Glutamatergic neuron (in vitro differentiated cells): ENCODE measurements around the gene PDE6C. TPM values are rescaled to one million over a fixed set of nuclear protein-coding genes. Genes with fewer than 3 reads are reported as not detected.

Experiments used
- DNase-seq: peaks from one replicate; pipeline ENCODE4 v3.0.0; 2022
- H3K27ac Mint-ChIP-seq: one replicate; pipeline ENCODE4 v1.8.0; 2020; ENCODE audit warnings: mild to moderate bottlenecking, mixed read lengths, inconsistent platforms; ENCODE audit not compliant: unreplicated experiment
- H3K27me3 Mint-ChIP-seq: one replicate; pipeline ENCODE4 v1.8.0; 2020; ENCODE audit warnings: mild to moderate bottlenecking, moderate library complexity, mixed read lengths, inconsistent platforms; ENCODE audit not compliant: unreplicated experiment
- H3K36me3 Mint-ChIP-seq: one replicate; pipeline ENCODE4 v1.8.0; 2020; ENCODE audit warnings: mild to moderate bottlenecking, mixed read lengths, inconsistent platforms; ENCODE audit not compliant: unreplicated experiment
- H3K4me1 Mint-ChIP-seq: one replicate; pipeline ENCODE4 v1.8.0; 2020; ENCODE audit warnings: mild to moderate bottlenecking, low read depth, mixed read lengths, inconsistent platforms; ENCODE audit not compliant: unreplicated experiment
- H3K4me3 Mint-ChIP-seq: one replicate; pipeline ENCODE4 v1.8.0; 2020; ENCODE audit warnings: mild to moderate bottlenecking, mixed read lengths, inconsistent platforms; ENCODE audit not compliant: unreplicated experiment
- H3K9me3 Mint-ChIP-seq: one replicate; pipeline ENCODE4 v1.8.0; 2020; ENCODE audit warnings: mild to moderate bottlenecking, moderate library complexity, mixed read lengths, inconsistent platforms; ENCODE audit not compliant: unreplicated experiment
- total RNA-seq: library from RNA; stranded (reverse); fragmentation: NEBNext Ultra II Directional; extraction: Animal tissue kit (Norgen Biotek cat#: 25700); gene quantifications from one replicate; pipeline ENCODE4 v1.2.1, GENCODE V29; 2021; ENCODE audit not compliant: unreplicated experiment
- TF ChIP-seq, protein P1 (sequence below): fragments of 200-600 bp; sonication (generic); IDR thresholded peaks from one replicate; pipeline ENCODE4 v1.5.0; 2021; ENCODE audit not compliant: partially characterized antibody, unreplicated experiment

The PDE6C gene
- total RNA-seq, 1 donor from 2014 or later = not detected

- H3K36me3 Mint-ChIP-seq = no peaks in the 10 kb centered on the region
- H3K4me3 Mint-ChIP-seq = no peak overlapping the region
- peaks cover 16% of the 10 kb centered on the region for H3K27me3 Mint-ChIP-seq
- peaks cover 9% of the 10 kb centered on the region for H3K4me1 Mint-ChIP-seq
- DNase-seq = no peak
- peaks cover 9% of the 10 kb centered on the region for H3K9me3 Mint-ChIP-seq
- H3K27ac Mint-ChIP-seq = no peak overlapping the region
- TF ChIP-seq, protein P1, sequence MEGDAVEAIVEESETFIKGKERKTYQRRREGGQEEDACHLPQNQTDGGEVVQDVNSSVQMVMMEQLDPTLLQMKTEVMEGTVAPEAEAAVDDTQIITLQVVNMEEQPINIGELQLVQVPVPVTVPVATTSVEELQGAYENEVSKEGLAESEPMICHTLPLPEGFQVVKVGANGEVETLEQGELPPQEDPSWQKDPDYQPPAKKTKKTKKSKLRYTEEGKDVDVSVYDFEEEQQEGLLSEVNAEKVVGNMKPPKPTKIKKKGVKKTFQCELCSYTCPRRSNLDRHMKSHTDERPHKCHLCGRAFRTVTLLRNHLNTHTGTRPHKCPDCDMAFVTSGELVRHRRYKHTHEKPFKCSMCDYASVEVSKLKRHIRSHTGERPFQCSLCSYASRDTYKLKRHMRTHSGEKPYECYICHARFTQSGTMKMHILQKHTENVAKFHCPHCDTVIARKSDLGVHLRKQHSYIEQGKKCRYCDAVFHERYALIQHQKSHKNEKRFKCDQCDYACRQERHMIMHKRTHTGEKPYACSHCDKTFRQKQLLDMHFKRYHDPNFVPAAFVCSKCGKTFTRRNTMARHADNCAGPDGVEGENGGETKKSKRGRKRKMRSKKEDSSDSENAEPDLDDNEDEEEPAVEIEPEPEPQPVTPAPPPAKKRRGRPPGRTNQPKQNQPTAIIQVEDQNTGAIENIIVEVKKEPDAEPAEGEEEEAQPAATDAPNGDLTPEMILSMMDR = no peak
These were observed 27.9 kb upstream of the PDE6C start for GRCh38 chr10:93584445-93584844.

- TF ChIP-seq, protein P1 = no peak
- Mint-ChIP-seq H3K27me3 (peaks cover 13% of the 10 kb centered on the region), H3K9me3 (peaks cover 3% of the 10 kb centered on the region), H3K4me1 (peaks cover 6% of the 10 kb centered on the region), H3K4me3 (no peak overlapping the region), H3K27ac (no peak overlapping the region), H3K36me3 (no peaks in the 10 kb centered on the region)
- no peak for DNase-seq
These were observed 22.4 kb upstream of the PDE6C start for GRCh38 chr10:93589648-93590562.

DNA sequence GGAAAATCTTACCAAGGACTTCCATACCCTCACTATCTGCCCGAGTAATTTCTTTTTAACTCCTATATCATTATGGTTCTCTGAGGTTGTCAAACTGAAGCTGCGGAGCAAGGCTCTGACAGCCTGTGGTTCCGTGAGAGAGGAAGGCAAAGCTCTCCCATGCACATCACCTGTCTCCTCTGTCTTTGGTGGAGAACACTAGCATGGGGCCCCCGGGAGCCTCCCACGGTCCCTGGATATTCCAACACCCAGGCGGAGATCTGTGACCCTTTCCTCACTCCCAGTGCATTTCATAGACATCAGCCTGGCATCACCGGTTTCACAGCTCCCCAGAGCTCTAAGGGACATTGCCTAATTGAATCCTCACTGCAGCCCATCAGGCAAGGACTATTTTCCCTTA lies 21.7 kb upstream of the PDE6C start:
- TF ChIP-seq, protein P1 = no peak
- H3K27ac Mint-ChIP-seq = no peak overlapping the region
- H3K27me3 Mint-ChIP-seq = peaks cover 15% of the 10 kb centered on the region
- peaks cover 3% of the 10 kb centered on the region for H3K9me3 Mint-ChIP-seq
- no peak for DNase-seq
- H3K4me3 Mint-ChIP-seq = no peak overlapping the region
- H3K36me3 Mint-ChIP-seq = no peaks in the 10 kb centered on the region
- H3K4me1 Mint-ChIP-seq = peaks cover 6% of the 10 kb centered on the region

DNA sequence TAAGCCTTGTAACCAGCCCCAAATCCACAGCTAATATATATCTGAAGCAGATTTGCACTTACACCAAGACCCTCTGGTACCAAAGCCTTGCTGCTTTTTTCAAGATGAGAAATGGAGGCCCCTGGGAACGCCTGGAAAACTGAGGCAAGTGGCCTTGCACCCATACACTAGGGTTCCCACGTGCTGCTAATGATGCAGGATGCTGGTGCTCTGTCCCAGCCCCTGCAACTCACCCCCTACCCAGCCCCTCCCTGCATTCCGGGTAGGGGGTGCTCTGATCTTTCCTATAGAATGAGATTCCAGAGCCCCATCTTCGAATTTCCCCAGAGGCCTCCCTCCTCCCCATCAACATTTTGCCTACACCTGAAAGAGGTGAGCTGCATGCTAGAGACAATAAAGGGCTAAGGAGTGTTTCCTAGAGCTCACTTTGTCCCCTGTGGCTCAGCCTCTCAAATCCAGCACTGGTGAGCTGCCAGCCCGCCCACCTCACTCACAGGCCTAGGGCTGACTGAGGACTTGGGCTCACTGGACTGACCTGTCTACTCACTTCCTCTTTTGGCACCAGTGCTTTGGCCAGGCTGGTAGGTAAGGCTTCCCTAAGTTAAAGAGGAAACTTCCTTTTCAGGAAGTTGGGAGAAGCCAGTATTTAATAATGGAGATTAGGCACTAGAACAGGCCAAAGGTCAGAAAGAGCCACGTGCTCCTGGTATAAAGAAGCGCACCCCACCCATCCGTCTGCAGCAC lies 21.1 kb upstream of the PDE6C start:
- H3K4me3 Mint-ChIP-seq = no peak overlapping the region

More for the DNA sequence above, 21.1 kb upstream of the PDE6C start:
- no peak for DNase-seq
- Mint-ChIP-seq H3K4me1 (peaks cover 6% of the 10 kb centered on the region), H3K9me3 (peaks cover 3% of the 10 kb centered on the region), H3K27me3 (peaks cover 10% of the 10 kb centered on the region), H3K27ac (no peak overlapping the region), H3K36me3 (no peaks in the 10 kb centered on the region)
- TF ChIP-seq, protein P1 = no peak
